DND-41 (cell line): Measurements from ENCODE around the gene TBRG1.

ENCODE experiments used
- ATAC-seq: fragments of 200-7000 bp; cut with Tn5 transposase; 3 replicates; pipeline ENCODE4 v1.9.1; 2021; ENCODE audit warnings: low read depth; ENCODE audit not compliant: insufficient read depth
- DNase-seq: peaks from one replicate; pipeline ENCODE4 v3.0.0-alpha.2; 2020
- H2AFZ ChIP-seq: 2 replicates; pipeline ENCODE4 v1.6.0; 2012; ENCODE audit warnings: low read depth, low read length
- H3K27ac ChIP-seq: 2 replicates; pipeline ENCODE4 v1.5.1; 2012; ENCODE audit warnings: low read length, inconsistent platforms
- H3K27me3 ChIP-seq: fragments of 200-600 bp; sonication (generic); 2 replicates; pipeline ENCODE4 v1.6.0; 2012; ENCODE audit warnings: low read length, mild to moderate bottlenecking, inconsistent platforms; ENCODE audit not compliant: insufficient read depth, poor library complexity
- H3K36me3 ChIP-seq: 2 replicates; pipeline ENCODE4 v1.5.1; 2012; ENCODE audit warnings: low read length, inconsistent platforms; ENCODE audit not compliant: insufficient read depth
- H3K4me1 ChIP-seq: 2 replicates; pipeline ENCODE4 v1.5.1; 2012; ENCODE audit warnings: mild to moderate bottlenecking, low read length; ENCODE audit not compliant: insufficient read depth
- H3K4me2 ChIP-seq: 2 replicates; pipeline ENCODE4 v1.6.0; 2012; ENCODE audit warnings: mild to moderate bottlenecking, moderate library complexity, low read length, inconsistent platforms; ENCODE audit not compliant: insufficient read depth
- H3K4me3 ChIP-seq, 2 experiments: fragments of 200-600 bp in 1 of 2; shearing (Covaris generic) in 1 of 2; 2 replicates each; pipeline ENCODE4 v1.5.1; 2012 to 2016; ENCODE audit warnings: inconsistent platforms in 2 of 2, low read length in 2 of 2, mild to moderate bottlenecking in 2 of 2, low read depth in 1 of 2, moderate library complexity in 1 of 2
- H3K79me2 ChIP-seq: 2 replicates; pipeline ENCODE4 v1.6.0; 2012; ENCODE audit warnings: low read length, inconsistent platforms; ENCODE audit not compliant: insufficient read depth
- H3K9ac ChIP-seq: 2 replicates; pipeline ENCODE4 v1.6.0; 2012; ENCODE audit warnings: low read depth, mild to moderate bottlenecking, inconsistent platforms, low read length, moderate library complexity
- H3K9me3 ChIP-seq: 2 replicates; pipeline ENCODE4 v1.5.1; 2012; ENCODE audit warnings: low read length, moderate library complexity, mild to moderate bottlenecking, inconsistent platforms; ENCODE audit not compliant: insufficient read depth, severe bottlenecking
- H4K20me1 ChIP-seq: 2 replicates; pipeline ENCODE4 v1.6.0; 2012; ENCODE audit warnings: low read length; ENCODE audit not compliant: insufficient read depth
- CTCF ChIP-seq: IDR thresholded peaks from 2 replicates; pipeline ENCODE4 v1.5.1; 2012; ENCODE audit warnings: borderline replicate concordance, low read length, moderate library complexity, mild to moderate bottlenecking; ENCODE audit not compliant: poor library complexity, severe bottlenecking; ENCODE audit errors: extremely low read depth
- EZH2 ChIP-seq: IDR thresholded peaks from 3 replicates; pipeline ENCODE4 v1.6.1; 2012; ENCODE audit warnings: borderline replicate concordance, low read depth, mild to moderate bottlenecking, moderate library complexity, low read length, inconsistent platforms; ENCODE audit not compliant: severe bottlenecking

TBRG1 gene

GRCh38 chr11:124670732-124671131 is 48.1 kb downstream of the TBRG1 start:
- TF ChIP-seq CTCF (no peak), EZH2 (no peak)
- no peaks in the 10 kb centered on the region for H3K9me3 ChIP-seq
- H3K36me3 ChIP-seq, result no peaks in the 10 kb centered on the region
- H3K4me2 ChIP-seq, result no peak overlapping the region
- no peaks in the 10 kb centered on the region for H4K20me1 ChIP-seq
- DNase-seq (peak; percentile 21), ATAC-seq (peak; percentile 81)
- H3K27me3 ChIP-seq, result peaks cover 18% of the 10 kb centered on the region
- no peak overlapping the region for H2AFZ ChIP-seq
- no peak overlapping the region for H3K4me3 ChIP-seq
- H3K79me2 ChIP-seq, result no peaks in the 10 kb centered on the region
- no peak overlapping the region for H3K9ac ChIP-seq
- no peaks in the 10 kb centered on the region for H3K4me1 ChIP-seq
- no peak overlapping the region for H3K27ac ChIP-seq

- Histone ChIP-seq H3K4me3 (no peak overlapping the region), H3K9ac (no peak overlapping the region), H3K79me2 (no peaks in the 10 kb centered on the region), H3K9me3 (no peaks in the 10 kb centered on the region), H4K20me1 (no peaks in the 10 kb centered on the region), H2AFZ (no peak overlapping the region), H3K36me3 (no peaks in the 10 kb centered on the region), H3K4me2 (no peak overlapping the region), H3K27me3 (peaks cover 6% of the 10 kb centered on the region), H3K27ac (no peak overlapping the region), H3K4me1 (no peaks in the 10 kb centered on the region)
- TF ChIP-seq CTCF (no peak), EZH2 (no peak)
- ATAC-seq (no peak), DNase-seq (no peak)
These were observed 50.0 kb downstream of the TBRG1 start for GRCh38 chr11:124672536-124673215.

GRCh38 chr11:124673333-124674167 is 50.9 kb downstream of the TBRG1 start, which contains the start of the genes SIAE and SPA17:
SIAE (minus strand) TSS chr11:124673739; CDS start chr11:124673708, 31 bp downstream.
SPA17 (plus strand) TSS chr11:124673904; CDS start chr11:124675265, 1,361 bp downstream.
- DNase-seq, result no peak
- H3K27me3 ChIP-seq, result no peaks in the 10 kb centered on the region

More at GRCh38 chr11:124673333-124674167, 50.9 kb downstream of the TBRG1 start, which contains the start of the genes SIAE and SPA17:
- Histone ChIP-seq H3K4me2 (no peak within 1 kb of the TSS), H4K20me1 (no peaks in the 10 kb centered on the region), H3K36me3 (no peaks in the 10 kb centered on the region), H2AFZ (no peak within 1 kb of the TSS), H3K9me3 (no peaks in the 10 kb centered on the region), H3K79me2 (no peaks in the 10 kb centered on the region), H3K27ac (no peak within 1 kb of the TSS), H3K4me3 (no peak within 1 kb of the TSS), H3K9ac (no peak within 1 kb of the TSS), H3K4me1 (no peaks in the 10 kb centered on the region)
- ATAC-seq, result no peak
- no peak for TF ChIP-seq CTCF
- no peak for TF ChIP-seq EZH2
